SH-SY5Y (cell line): ENCODE results near the gene TRABD2B.

ENCODE experiments used
- GATA2 ChIP-seq: IDR thresholded peaks from 2 replicates; pipeline ENCODE4 v1.6.1; 2011; ENCODE audit warnings: mild to moderate bottlenecking, low read depth, low read length
- GATA3 ChIP-seq: IDR thresholded peaks from 2 replicates; pipeline ENCODE4 v1.6.1; 2011; ENCODE audit warnings: low read depth, mild to moderate bottlenecking, low read length, moderate library complexity

The TRABD2B gene

DNA sequence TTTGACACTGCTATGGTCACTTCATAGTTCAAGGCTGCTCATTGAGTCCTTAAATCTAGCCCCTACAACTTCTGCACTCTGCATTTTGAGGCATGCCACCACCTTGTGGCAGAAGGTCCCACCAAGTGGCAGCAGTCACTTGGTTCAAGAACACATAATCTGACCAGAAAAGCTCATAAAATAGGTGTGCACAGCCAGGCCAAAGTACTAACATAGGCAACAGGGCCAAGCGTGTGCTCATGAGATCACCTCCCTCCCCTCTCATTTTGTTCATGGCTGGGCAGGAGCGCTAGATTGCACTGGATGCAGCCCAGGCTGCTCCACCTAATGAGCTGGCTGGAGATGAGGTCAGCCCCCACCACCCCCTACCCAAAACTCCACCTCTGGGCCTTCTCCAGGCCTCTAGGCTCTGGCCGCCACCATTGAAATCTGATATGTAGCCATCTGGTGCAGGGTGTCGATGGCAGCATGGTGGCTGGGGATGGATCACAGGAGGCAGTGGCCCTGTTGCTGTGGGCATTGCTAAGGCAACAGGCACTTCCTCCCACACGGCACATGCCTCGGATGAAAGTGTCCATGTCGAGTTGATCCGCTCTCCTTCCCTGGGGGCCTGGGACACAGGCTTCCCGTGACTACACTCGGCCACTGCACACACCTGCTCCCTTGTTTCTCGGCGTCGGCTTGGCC lies 193.2 kb downstream of the TRABD2B start:
- TF ChIP-seq GATA3 (no peak), GATA2 (peak; percentile 70)

GRCh38 chr1:47797575-47797974 lies 199.6 kb downstream of the TRABD2B start:
- no peak for TF ChIP-seq GATA3
- TF ChIP-seq GATA2, result no peak

- no peak for TF ChIP-seq GATA3
- no peak for TF ChIP-seq GATA2
Observed at GRCh38 chr1:47796626-47797025, 200.6 kb downstream of the TRABD2B start.

DNA sequence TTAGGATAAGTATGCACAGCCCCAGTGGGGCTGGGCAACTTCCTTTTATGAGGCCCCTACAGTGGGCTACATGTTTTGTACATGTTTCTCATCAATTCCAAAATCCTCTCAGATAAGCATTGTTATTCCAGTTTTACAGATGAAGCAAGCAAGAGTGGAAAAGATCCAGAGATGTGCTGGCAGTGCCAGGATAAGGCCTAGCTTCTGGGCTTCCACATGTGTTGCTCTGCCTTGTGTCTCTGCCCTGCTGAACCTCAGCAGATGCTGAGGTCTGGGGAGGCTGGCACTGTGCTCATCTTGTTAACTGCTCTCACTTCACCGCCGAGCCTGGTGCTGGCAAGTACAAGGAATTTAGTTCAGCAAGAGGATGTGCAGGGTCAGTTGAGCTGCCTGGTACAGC lies 202.1 kb downstream of the TRABD2B start:
- TF ChIP-seq GATA2 (peak; percentile 31; the same call in 1 of the 2 replicates), GATA3 (no peak)

GRCh38 chr1:47794530-47794929 lies 202.7 kb downstream of the TRABD2B start:
- TF ChIP-seq GATA3, result no peak
- no peak for TF ChIP-seq GATA2

GRCh38 chr1:47794081-47794480 lies 203.1 kb downstream of the TRABD2B start:
- TF ChIP-seq GATA2, result no peak
- no peak for TF ChIP-seq GATA3

DNA sequence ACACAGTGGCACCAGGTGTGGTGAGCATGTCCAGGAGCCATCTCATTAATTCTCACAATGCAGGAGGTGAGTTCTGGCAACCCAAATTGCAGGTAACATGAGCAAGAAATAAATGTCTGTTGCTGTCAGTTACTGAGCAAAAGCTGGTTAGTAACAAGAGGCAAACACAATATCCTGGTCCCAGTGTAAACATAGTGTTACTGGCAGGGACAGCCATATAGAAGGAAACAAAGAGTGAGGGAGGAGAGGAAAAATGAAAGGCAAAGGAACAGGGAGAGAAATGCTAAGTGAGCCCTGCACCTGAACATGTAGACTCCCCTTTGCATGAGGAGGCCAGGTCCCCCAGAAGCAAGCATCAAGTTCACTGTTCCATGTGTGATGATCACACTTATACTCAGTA lies 203.6 kb downstream of the TRABD2B start:
- TF ChIP-seq GATA3 (no peak), GATA2 (no peak)

- no peak for TF ChIP-seq GATA3
- TF ChIP-seq GATA2, result no peak
Observed at GRCh38 chr1:47792779-47793178, 204.4 kb downstream of the TRABD2B start.

DNA sequence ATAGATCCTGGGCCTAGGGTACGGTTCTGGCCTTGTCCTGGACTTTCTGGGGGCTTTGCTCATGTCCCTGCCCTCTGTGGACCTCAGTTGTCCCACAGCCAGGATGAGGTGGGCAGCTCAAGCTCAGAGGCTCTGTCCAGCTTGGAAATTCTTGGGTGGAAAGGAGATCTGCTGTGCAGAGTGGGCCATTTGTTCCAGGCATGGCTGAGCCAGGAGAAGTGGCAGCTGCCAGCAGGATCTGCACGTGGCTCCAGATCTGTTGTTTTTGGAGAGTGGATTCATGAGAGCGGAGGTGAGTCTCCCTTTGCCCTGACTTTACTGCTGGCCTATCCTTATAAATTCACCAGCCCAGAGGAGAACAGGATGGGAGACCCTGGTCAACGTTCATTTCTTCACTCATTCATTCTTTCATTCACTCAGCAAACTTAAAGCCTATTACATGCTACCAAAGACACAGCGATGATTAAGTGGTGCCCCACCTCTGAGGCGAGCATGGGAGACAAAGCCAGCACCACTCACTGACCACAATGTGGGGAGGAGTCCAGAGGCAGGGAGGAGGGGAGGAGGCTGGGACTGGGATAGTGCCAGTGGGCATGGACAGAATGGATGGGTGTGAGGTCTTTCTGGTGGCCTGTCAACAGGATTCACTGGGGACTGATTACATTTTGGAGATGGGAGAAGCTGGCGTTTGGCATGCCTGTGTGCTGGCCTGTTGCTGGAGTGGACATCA lies 205.1 kb downstream of the TRABD2B start:
- TF ChIP-seq GATA2 (no peak), GATA3 (no peak)

- no peak for TF ChIP-seq GATA3
Observed at GRCh38 chr1:47788761-47789160, 208.4 kb downstream of the TRABD2B start.

DNA sequence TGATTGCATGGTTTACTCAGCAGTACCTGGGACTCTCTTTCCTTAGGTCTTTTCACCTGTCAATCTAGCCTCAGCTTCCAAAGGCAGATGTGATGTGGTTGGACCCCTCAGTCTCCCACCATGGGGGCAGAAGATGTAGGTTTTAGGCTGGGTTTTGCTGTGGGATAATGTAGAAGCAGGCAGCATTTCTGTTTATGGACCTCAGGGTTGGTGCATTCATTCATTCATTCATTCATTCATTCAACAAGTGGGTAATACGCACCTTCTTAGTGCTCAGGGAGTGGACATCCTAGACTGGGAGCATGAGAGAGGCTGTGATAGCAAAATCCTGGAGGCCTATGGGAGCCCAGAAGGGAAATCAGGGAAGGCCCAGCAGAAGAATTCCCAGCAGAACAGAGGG lies 209.6 kb downstream of the TRABD2B start:
- no peak for TF ChIP-seq GATA3
- no peak for TF ChIP-seq GATA2

GRCh38 chr1:47786316-47786715 lies 210.9 kb downstream of the TRABD2B start:
- no peak for TF ChIP-seq GATA3
- TF ChIP-seq GATA2, result no peak

GRCh38 chr1:47785561-47786271 lies 211.5 kb downstream of the TRABD2B start:
- TF ChIP-seq GATA2, result no peak
- TF ChIP-seq GATA3, result no peak

- TF ChIP-seq GATA3, result no peak
- TF ChIP-seq GATA2, result no peak
Observed at GRCh38 chr1:47785118-47785517, 212.1 kb downstream of the TRABD2B start.

GRCh38 chr1:47784497-47784822 lies 212.7 kb downstream of the TRABD2B start:
- no peak for TF ChIP-seq GATA3
- TF ChIP-seq GATA2, result no peak
